K562 (cell line): ENCODE measurements around the gene MED20. TPM values are rescaled to one million over a fixed set of nuclear protein-coding genes. Genes with fewer than 3 reads are reported as not detected.
A peak's percentile ranks its signal among the peaks of the same experiment; 100 is the strongest.

Experiments
- ARNT ChIP-seq, 2 experiments: fragments of 450-650 bp; IDR thresholded peaks; 2 replicates each; pipeline ENCODE4 v1.6.1; 2016; ENCODE audit warnings: mild to moderate bottlenecking in 1 of 2
- ATF7 ChIP-seq: fragments of 450-650 bp; IDR thresholded peaks from 2 replicates; pipeline ENCODE4 v1.7.1; 2014; ENCODE audit warnings: mild to moderate bottlenecking, moderate library complexity
- BHLHE40 ChIP-seq: IDR thresholded peaks from 2 replicates; pipeline ENCODE4 v1.6.1; 2011; ENCODE audit warnings: low read length, improper control_type of control experiment
- CCNT2 ChIP-seq: IDR thresholded peaks from 2 replicates; pipeline ENCODE4 v1.6.1; 2011; ENCODE audit warnings: borderline replicate concordance, low read depth, mild to moderate bottlenecking, moderate library complexity, mixed read lengths, low read length; ENCODE audit not compliant: insufficient read length; ENCODE audit errors: extremely low read depth
- CUX1 ChIP-seq: fragments of 200-800 bp; sonication (Bioruptor generic); IDR thresholded peaks from 2 replicates; pipeline ENCODE4 v1.6.1; 2016; ENCODE audit warnings: missing genetic modification characterization, missing compliant biosample characterization
- EGR1 ChIP-seq: fragments of 450-650 bp; conservative IDR thresholded peaks from 2 replicates; pipeline ENCODE4 v1.6.1; 2017; ENCODE audit warnings: mild to moderate bottlenecking
- HDAC1 ChIP-seq, 2 experiments: fragments of 450-650 bp; IDR thresholded peaks; 2 replicates each; pipeline ENCODE4 v1.6.1; 2016 to 2017; ENCODE audit warnings: inconsistent platforms in 1 of 2, mild to moderate bottlenecking in 1 of 2, moderate library complexity in 1 of 2
- HMG20A ChIP-seq: fragments of 450-650 bp; formaldehyde crosslinking; conservative IDR thresholded peaks from 2 replicates; pipeline ENCODE4 v1.4.0; 2020; ENCODE audit warnings: mild to moderate bottlenecking, mixed read lengths
- HMGN3 ChIP-seq: IDR thresholded peaks from 2 replicates; pipeline ENCODE4 v1.6.1; 2011; ENCODE audit warnings: borderline replicate concordance, low read depth, mild to moderate bottlenecking, mixed read lengths, low read length; ENCODE audit not compliant: insufficient read length; ENCODE audit errors: extremely low read depth
- HNRNPLL ChIP-seq: fragments of 200-400 bp; formaldehyde crosslinking; IDR thresholded peaks from 2 replicates; pipeline ENCODE4 v1.6.1; 2017; ENCODE audit warnings: low read length, low read depth, mild to moderate bottlenecking; ENCODE audit not compliant: poor library complexity, severe bottlenecking
- MCM2 ChIP-seq: fragments of 450-650 bp; IDR thresholded peaks from 2 replicates; pipeline ENCODE4 v1.6.1; 2017; ENCODE audit warnings: low read depth, mild to moderate bottlenecking
- MEF2A ChIP-seq: IDR thresholded peaks from 2 replicates; pipeline ENCODE4 v1.6.1; 2011; ENCODE audit warnings: low read depth, mild to moderate bottlenecking, low read length, moderate library complexity; ENCODE audit not compliant: control insufficient read depth
- NR4A1 ChIP-seq, 2 experiments: fragments of 250-450 bp in 1 of 2; fragments of 450-650 bp in 1 of 2; sonication (Bioruptor Pico) in 1 of 2; IDR thresholded peaks; 2 replicates each; pipeline versions ENCODE4 v1.4.0 to v1.6.1; 2016 to 2020; ENCODE audit warnings: mild to moderate bottlenecking in 2 of 2, missing compliant biosample characterization in 1 of 2, missing genetic modification characterization in 1 of 2, moderate library complexity in 1 of 2
- PHB2 ChIP-seq: fragments of 450-650 bp; IDR thresholded peaks from 2 replicates; pipeline ENCODE4 v1.6.1; 2017; ENCODE audit warnings: low read depth
- POLR2AphosphoS2 ChIP-seq: IDR thresholded peaks from 2 replicates; pipeline ENCODE4 v1.6.1; 2012; ENCODE audit warnings: low read length, improper control_type of control experiment
- RFX1 ChIP-seq: fragments of 450-650 bp; IDR thresholded peaks from 2 replicates; pipeline ENCODE4 v1.6.1; 2016; ENCODE audit warnings: mild to moderate bottlenecking, moderate library complexity
- SOX6 ChIP-seq: fragments of 450-650 bp; IDR thresholded peaks from 2 replicates; pipeline ENCODE4 v1.6.1; 2014; ENCODE audit warnings: mild to moderate bottlenecking
- TCF3 ChIP-seq: sonication (generic); formaldehyde crosslinking; IDR thresholded peaks from 2 replicates; pipeline ENCODE4 v1.4.0; 2020; ENCODE audit warnings: mild to moderate bottlenecking, missing genetic modification reagents
- ZFX ChIP-seq: sonication (generic); formaldehyde crosslinking; IDR thresholded peaks from 2 replicates; pipeline ENCODE4 v1.8.0; 2022; ENCODE audit warnings: mild to moderate bottlenecking, missing genetic modification reagents, moderate library complexity
- ZKSCAN1 ChIP-seq: fragments of 150-350 bp; IDR thresholded peaks from 2 replicates; pipeline ENCODE4 v1.6.1; 2016; ENCODE audit warnings: low read depth, low read length
- ZKSCAN3 ChIP-seq: fragments of 250-450 bp; sonication (Bioruptor Pico); IDR thresholded peaks from 2 replicates; pipeline ENCODE4 v1.4.0; 2020
- ZNF444 ChIP-seq: fragments of 250-450 bp; sonication (Bioruptor Pico); IDR thresholded peaks from 2 replicates; pipeline ENCODE4 v1.4.0; 2020; ENCODE audit warnings: mild to moderate bottlenecking, moderate library complexity
- ZNF644 ChIP-seq: fragments of 200-800 bp; sonication (Bioruptor generic); IDR thresholded peaks from 2 replicates; pipeline ENCODE4 v1.6.1; 2016; ENCODE audit warnings: low read depth, missing genetic modification characterization, missing compliant biosample characterization
- polyA plus RNA-seq, 8 experiments: library from polyadenylated mRNA; depleted of rRNA in 4 of 8; stranded (reverse) in 5 of 8; unstranded in 3 of 8; fragments of >200 nt; fragmentation: Nextera tagmentation in 2 of 8; fragmentation: Illumina TruSeq in 1 of 8; extraction: Ambion mirVana in 2 of 8; extraction: Trizol in 1 of 8; gene quantifications; 2 replicates each; pipeline versions ENCODE4 v1.2.1 to v1.2.3, GENCODE V29; 2011 to 2014; ENCODE audit warnings: inconsistent platforms in 1 of 8, missing spikeins in 1 of 8
- total RNA-seq, 7 experiments: library from RNA; depleted of rRNA in 6 of 7; stranded (reverse); fragments of >200 nt in 6 of 7; fragmentation: Illumina TruSeq in 2 of 7; extraction: Trizol in 2 of 7; gene quantifications; 2 replicates each; pipeline versions ENCODE4 v1.2.1 to v1.2.3, GENCODE V29; 2011 to 2021; ENCODE audit warnings: low replicate concordance in 1 of 7
- TF ChIP-seq, protein P1 (sequence below): fragments of 450-650 bp; IDR thresholded peaks from 2 replicates; pipeline ENCODE4 v1.6.1; 2016; ENCODE audit warnings: antibody characterized with exemption

Gene MED20
- total and polyA plus RNA-seq, 9 of the 15 experiments (the other 6 are each of a cell fraction or from before 2014, with no cell fraction given): 27.3 to 80.9 (median 46.0) TPM

GRCh38 chr6:41936073-41936837, 15.3 kb upstream of the MED20 start (continued):
- TF ChIP-seq CUX1: no peak
- TF ChIP-seq MEF2A: 0 out of 2 replicates have a peak, but pooled peaks have one; percentile 41
- peak; percentile 82 for TF ChIP-seq TCF3
- peak; percentile 84 for TF ChIP-seq ZKSCAN1
- TF ChIP-seq MCM2: no peak
- peak; percentile 81 for TF ChIP-seq BHLHE40
- no peak for TF ChIP-seq NR4A1 (CRISPR knock-in tag; IDR thresholded peaks at IDR 0.05)
- no peak for TF ChIP-seq NR4A1 (tag; IDR thresholded peaks at IDR 0.05)
- TF ChIP-seq ZNF644 (tag): peak; percentile 70; the same call in 1 of the 2 replicates
- TF ChIP-seq ZFX (CRISPR knock-in tag): no peak
- TF ChIP-seq ATF7: peak; percentile 56
- TF ChIP-seq HMG20A: no peak
- no peak for TF ChIP-seq ZKSCAN3 (CRISPR knock-in tag)
- peak in 1 of 2 experiments; percentile 79; a peak in 2 of 4 replicates for TF ChIP-seq ARNT (IDR thresholded peaks at IDR 0.05)
- no peak for TF ChIP-seq PHB2
- no peak for TF ChIP-seq RFX1
- TF ChIP-seq ZNF444: no peak
- TF ChIP-seq HMGN3: peak; percentile 77
- peak; percentile 80 for TF ChIP-seq SOX6
- peak; percentile 54 for TF ChIP-seq CCNT2
- peak; percentile 35 for TF ChIP-seq HNRNPLL
- TF ChIP-seq HDAC1 (IDR thresholded peaks at IDR 0.05): peak; percentile 32 to 81; a peak in 2 of 4 replicates
- TF ChIP-seq, protein P1, sequence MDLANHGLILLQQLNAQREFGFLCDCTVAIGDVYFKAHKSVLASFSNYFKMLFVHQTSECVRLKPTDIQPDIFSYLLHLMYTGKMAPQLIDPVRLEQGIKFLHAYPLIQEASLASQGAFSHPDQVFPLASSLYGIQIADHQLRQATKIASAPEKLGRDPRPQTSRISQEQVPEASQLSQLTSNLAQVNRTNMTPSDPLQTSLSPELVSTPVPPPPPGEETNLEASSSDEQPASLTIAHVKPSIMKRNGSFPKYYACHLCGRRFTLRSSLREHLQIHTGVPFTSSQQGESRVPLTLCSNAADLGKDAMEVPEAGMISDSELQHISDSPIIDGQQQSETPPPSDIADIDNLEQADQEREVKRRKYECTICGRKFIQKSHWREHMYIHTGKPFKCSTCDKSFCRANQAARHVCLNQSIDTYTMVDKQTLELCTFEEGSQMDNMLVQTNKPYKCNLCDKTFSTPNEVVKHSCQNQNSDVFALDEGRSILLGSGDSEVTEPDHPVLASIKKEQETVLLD: peak; percentile 74; the same call in 1 of the 2 replicates
- TF ChIP-seq POLR2AphosphoS2: no peak
- TF ChIP-seq EGR1: no peak
